Activated gamma-delta T cell treated with Interleukin-2 at 50 U/mL for 16 hours (primary cell): ENCODE measurements around the gene PRDM5.

Experiments
- DNase-seq: peaks from one replicate; pipeline ENCODE4 v3.0.0-alpha.2; 2020

Gene PRDM5

DNA sequence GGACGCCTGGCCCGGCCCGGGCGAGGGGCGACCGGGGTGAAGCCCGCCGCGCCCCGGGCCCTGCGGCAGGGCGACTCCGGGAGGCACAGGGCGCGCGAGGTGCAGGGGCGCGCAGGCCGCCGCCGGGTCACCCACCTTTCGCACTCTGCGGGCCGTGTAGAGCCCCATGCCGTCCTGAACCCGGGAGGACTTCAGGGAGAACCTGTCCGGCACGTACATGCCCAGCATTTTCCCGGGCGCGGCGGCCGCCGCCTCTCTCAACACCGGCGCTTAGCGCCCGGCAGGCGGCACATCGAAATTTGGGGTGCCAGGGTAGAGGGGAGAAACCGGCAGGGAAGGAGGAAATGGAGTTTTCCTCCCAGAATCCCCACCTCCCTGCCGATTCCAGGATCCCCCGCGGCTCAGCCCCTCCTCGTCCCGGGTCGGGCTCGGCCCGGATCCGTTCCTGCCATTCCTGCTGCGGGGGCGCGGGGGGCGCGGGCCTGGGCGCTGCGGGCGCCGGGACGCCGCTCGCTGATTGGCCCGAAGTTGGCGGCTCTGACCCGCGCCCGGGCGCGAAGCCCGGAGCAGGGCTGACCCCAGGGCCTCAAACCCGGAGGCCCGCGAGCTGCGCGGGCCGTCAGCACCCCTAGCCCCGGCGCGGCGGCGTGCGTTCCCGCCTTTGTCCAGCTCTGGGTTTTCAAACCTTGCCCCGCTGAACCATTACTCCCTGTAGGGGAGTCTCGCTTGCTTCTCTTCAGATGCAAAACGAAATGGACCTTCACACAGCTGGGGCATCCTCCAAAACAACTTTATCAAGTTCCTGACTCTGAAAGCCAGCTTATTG is at the start of gene PRDM5:
TSS of gene PRDM5 (minus strand) at position 346 of the 826 bp plus-strand sequence. CDS start at position 228, 118 bp downstream.
- DNase-seq = peak; percentile 5

DNA sequence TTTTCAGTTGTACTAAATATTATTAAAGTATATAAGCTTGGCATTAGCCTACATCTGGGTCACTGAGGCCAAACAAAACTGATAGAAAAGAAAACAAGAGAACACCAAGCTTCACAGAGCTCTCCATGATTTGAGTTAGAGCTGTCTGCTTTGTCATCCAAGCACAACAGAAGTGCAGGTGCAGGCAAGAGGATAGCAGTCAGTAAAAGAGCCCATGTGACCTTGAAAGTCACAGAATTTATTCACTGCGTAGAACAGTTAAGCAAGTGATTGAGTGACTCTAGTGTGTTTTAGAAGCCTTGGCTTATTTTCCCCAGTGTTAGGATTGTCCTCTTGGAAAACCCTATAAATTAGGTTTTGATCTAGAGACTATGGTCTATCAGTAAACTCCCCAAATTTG is 49.4 kb upstream of the PRDM5 start:
- DNase-seq = no peak

DNA sequence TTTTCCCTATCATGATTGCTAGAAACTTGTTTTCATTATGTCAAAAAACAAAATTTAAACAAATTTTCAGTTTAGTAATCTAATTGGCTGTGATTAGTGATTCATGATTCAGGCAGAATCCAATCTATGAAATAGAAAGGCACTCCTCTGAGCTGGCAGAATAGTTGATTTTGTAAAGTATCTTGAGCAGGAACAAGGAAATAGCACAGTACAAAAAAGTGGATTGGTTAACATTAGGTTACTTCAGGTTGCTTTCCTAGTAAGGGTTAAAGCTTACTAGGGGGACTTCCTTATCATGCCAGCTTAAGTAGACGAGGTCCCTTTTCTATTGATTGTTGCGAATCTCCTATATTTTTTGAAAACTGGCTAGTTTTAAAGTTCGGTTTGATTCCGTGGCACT is 43.4 kb upstream of the PRDM5 start:
- DNase-seq = no peak

DNA sequence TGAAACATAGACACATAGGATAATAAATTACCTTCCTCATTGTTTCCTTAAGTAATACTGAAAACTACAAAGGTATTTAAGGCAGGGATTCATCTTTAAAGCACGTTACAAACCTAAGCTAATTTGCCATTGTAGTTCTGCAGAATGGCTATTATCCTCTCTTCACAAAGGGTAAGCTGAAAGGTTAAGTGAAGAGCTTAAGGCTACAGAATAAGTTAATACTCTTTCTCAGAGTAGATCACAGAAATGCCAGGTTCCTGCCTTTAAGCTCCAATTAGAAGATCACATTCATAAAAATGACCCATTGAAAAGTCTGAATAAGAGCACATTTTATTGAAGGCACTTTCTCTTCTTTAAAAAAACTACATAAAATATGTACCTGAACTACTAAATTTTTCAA is 42.1 kb upstream of the PRDM5 start:
- no peak for DNase-seq

DNA sequence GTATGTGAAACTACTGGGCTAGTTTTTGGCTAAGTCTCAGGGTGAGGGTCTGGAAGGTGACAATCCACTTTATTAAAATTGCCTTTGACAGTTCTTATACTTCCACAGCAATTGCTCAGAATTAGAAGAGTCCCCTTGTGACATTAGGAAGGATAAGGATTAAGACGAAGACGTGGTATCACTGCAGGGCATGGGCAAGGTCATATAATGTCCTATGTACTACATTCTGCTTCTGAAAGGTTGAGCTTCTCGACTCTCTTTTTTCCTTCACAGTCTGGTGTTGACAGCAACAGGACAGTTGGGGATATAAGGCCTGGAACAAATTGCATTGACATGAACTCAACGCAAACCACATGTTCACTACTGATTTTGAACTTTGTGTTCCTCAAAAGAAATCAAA is 40.9 kb upstream of the PRDM5 start:
- DNase-seq = no peak

DNA sequence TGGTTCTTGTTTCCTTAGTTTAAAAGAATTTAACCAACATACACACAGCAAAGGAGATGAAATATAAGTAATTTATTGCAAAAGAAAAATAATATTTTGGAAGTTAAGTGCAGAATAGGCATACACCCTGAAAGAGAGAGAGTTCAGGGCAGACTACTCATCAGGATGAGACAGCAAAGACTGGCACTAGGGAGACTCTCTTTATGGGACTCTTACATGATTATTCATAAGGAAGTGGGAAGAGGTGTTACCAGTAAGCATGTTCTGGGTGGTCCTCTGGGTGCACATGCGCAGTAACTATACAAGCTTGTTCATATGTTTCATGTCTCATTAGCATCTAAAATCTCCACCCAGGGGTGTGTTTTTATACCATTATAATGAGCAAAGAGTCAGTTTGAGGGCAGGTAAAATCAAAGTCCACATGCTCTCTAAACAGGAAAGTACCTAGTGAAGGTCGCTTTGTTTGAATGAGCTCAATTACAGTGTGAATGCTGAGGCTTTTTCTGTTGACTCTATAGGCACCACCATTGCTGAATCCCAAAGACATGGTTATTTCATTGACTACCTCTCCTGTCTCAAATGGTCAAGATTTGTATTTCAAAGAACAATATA is 38.2 kb upstream of the PRDM5 start:
- DNase-seq = no peak

DNA sequence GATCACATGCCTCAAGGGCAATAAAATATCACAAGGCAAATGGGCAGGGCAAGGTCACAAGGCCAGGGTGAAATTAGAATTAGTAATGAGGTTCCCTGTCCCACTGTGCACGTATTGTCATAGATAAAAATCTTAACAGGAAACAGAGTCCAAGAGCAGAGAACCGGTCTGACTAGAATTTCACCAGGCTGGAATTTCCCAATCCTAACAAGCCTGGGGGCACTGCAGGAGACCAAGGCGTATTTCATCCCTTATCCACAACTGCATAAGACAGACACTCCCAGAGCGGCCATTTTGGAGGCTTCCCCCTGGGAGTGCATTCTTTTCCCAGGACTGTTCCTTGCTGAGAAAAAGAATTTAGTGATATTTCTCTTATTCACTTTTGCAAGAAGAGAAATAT is 25.9 kb upstream of the PRDM5 start:
- no peak for DNase-seq

DNA sequence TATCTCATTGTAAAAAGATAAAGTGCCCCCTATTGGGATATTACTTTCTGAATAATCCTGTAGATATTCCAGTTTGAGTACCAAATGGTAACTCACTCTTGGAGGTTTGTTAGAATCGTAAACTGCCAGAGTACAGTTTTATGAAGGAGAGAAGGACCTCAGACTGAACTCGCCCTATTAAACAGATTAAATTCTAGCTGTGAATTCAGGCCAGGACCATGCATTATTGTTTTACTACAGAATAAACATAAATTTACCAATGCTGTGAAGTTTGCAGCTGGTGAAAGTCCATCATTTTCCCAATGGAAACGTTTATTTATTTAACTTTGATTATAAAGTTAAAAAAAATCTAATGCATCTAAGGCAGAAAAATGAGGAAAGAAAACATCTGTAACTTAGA is 20.2 kb upstream of the PRDM5 start:
- no peak for DNase-seq

DNA sequence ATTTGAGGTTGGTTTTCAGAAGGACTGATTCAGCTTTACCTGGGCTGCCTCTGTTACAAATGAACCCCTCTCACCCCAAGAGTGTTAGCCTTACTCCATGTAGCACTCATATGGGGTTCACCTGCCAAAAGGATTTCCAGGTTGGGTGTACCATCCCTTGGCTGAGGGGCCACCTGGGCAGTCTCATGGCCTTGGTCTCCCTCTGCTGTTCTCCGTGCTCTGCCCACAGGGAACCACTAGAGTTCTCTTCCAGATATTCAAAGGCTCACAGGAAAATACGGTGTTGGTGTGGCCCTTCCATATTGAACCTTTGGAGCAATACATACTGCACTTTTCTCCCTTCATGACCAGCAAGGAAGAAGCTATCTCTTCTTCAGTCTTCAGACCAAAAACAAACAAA is 18.0 kb upstream of the PRDM5 start:
- DNase-seq = no peak

DNA sequence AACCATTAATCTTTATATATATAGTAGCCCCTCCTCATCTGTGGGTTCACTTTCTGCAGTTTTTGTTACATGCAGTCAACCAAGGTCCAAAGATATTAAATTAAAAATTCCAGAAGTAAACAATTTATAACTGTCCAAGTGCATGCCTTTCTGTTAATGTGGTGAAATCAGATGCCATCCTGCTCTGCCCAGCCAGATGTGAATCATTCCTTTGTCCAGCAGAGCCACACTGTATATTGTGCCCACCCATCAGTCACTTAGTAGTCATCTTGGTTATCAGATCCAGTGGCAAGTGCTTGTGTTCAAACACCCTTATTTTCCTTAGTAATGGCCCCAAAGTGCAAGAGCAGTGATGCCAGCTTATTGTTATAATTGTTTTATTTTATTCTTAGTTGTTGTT is 17.2 kb upstream of the PRDM5 start:
- no peak for DNase-seq

DNA sequence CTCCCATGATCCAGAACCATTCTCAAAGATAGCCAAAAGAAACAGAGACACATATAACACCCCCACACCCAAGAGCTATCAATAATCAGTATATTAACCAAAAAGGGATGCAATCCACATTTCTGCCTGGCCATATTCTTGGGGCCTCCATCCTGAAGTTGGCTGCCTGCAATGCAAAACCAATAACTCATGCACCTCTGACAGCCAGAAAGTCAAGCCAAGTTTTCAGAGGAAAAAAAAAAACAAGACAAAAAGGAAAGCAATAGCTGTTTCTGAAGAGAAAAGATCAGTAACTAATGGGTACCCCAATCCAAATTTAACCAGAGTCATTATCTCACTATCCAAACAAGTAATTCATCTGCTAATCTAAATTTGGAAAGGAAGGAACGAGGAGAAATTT is 7.3 kb upstream of the PRDM5 start:
- DNase-seq = no peak

DNA sequence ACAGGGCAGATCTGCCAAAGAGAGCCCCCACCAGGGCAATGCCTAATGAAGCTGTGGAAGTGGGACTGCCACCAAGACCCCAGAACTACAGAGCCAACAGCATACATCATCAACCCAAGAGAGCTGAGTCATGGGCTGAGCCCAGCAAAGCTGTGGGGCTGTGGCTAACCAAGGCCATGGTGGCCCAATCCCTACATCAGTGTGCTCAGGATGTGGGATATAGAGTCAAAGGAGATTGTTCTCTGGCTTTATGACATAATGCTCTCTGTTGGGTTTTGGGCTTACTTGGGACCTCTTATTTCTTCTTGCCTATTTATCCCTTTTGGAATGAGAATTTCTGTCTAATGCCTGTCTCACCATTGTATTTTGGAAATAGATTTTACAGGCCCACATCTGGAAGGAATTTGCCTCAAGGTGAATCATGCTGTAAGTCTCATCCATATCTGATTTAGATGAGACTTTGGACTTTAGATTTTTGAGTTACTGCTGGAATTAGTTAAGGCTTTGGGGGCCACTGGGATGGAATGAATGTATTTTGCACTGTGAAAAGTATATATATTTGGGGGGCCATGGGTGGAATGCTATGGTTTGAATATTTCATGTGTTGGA is 5.4 kb upstream of the PRDM5 start:
- DNase-seq = no peak

DNA sequence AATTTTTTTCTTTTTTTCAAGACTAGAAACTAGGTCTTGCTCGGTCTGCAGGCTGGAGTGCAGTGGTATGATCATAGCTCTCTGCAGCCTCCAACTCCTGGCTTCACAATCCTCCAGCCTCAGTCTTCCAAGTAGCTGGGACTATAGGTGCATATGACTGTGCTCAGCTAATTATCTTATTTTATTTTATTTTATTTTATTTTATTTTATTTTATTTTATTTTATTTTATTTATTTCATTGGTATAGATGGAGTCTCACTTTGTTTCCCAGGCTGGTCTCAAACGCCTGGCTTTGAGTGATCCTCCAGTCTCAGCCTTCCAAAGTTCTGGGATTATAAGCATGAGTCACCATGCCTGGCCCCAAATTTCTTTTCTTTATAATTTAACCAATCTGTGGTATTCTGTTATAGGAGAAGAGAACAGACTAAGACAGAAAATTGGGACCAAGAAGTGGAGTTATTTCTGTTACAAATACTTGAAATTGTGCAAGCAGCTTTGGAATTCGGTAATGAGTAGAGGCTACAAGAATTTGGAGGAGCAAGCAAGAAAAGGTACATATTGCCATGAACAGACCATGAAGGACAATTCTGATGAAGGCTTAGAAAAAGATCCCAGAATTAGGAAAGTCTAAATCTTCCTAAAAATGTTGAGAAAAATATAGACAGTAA is 4.0 kb upstream of the PRDM5 start:
- DNase-seq = no peak

DNA sequence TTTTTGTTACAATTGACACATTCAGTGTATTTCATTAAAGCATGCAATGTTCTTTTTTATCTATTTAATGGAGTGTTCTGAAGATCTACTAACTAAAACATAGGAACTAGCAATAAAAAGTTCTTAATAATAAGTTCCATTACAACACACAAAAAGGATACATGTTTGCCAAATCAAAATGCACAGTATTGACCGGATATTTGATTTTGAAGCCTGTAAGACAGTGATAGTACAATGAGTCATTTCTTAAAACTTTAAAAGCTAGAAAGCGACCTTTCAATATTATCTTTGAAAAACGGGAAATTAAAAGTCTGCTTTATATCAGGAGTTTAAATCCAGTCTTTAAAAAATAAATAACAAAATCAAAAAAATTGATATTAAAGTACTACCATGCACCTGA is 2.4 kb upstream of the PRDM5 start:
- DNase-seq = no peak

DNA sequence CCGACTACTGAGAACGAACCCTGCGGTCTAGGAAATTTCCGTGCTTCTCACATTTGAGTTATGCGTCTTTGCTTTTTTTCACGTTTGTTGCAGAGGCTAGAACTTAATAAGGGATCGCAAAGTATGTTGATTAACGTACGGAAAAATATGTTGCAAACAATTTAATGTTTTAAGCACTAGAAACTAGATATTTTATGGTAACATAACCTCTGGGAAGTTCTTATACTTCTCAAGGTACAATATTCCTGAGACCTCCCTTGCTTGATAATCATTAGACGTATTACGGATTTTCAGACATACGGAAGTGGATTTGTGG is 639 bp upstream of the PRDM5 start:
- no peak for DNase-seq

DNA sequence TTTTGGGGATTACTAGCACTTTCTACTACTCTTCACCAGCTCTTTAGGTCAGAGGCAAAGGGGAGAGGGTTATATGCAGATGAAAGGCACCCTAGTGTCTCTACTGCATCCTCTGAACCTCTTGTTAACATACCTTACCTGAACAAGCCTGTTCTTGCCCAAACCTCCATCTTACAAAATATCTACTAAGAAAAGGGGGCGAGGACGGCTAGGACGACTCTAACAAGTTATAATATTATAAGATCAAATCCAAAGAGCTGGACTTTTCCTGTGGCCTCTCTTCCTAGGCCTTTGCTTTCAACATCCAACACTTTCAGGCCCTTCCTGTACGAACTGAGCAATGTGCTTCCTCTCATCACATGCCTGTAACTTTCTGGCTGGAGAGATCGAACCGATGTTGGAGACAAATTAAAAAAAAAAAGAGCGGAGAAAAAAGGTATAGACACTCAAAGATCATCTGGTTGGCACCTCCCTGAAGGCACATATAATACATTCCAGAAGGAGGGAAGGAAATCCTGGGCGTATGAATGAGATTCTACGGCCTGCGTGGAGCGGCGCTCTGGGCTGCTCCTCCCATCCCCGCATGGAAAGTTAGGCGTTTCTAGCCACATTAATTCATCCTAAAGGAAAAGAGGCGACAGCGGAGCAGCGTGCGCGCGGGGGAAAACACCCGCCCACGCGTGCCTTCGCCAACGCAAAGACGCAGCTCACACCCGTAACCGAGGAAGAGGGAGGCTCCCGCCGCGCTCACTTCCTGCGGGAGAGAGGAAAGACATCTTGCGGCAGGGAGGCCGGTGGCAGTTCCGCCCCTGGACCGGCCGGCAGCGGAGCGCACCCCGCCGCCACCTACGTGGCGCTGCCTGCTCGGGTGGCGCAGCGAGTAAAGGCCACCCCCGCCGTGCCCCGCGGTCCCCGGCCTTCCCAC is 808 bp downstream of the PRDM5 start:
- DNase-seq = peak; percentile 5

DNA sequence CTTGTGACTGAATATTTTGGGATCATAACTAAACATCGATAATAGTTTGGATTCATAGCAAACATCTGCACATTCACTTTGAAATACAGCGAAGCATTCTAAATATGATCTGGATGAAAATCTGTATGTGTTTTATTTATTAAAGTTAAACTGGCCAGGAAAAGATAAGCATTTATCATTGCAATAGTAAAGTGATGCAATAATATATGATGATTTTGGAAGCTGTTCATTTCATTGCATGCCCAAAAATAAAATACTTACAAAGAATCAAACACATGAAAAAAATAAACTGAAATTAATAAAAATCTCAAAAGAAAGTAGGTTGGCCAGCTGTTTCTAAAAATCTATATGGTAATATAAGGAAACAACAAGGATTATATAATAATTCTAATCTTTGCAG is 1.9 kb downstream of the PRDM5 start:
- DNase-seq = no peak

DNA sequence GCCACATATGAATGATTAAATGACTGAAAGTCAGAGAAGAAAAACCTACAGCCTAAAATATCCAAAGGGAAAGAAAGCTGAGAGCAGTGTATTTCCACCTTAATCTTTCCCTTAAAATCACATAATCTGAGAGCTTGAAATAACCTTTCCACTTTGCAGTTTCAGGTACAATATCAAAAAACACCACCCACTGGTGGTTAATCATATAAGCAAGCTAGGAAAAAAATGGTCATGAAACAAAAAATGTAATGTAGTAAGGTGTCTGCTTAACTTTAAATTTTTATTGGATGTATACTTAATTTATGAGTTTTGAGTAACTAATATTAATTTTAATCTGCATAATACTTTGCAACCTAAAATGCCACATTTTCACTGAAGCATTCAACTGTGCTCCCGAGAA is 3.2 kb downstream of the PRDM5 start:
- no peak for DNase-seq

DNA sequence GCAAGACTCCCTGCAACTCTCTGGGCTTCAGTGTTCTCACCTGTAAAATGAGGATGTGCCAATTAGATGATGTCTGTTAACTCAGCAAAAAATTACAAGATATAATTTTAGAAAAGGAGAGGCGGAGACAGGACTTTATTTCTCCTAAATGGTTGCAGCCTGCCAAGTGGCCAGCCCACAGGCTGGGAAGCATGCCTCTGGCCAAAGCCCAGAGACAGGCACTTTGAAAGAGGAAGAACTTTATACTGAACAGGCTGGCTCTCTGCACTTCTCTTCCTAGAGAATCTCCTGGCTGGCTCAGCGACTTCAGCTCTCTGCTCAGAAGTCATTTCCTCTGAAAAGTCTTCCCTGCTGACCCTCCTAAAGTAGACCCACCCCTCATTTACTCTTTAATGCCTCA is 3.7 kb downstream of the PRDM5 start:
- DNase-seq = no peak

DNA sequence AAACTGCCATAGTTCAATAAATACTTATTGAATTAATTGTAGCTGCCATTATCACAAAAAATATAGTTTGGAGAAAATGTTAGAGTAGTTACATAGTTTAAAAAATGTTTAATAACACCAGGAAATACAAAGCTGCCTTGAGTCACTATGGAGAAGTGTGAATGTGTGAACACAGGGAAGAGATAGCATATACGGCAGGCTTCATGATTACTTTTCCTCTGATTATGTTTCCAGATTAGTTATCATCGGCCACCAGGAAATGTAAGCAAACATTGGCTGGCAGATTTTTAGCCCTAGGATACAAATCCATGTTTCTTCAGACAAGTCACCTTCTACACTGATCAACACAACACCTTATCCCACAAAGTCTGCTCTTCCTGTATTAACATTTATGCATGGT is 4.4 kb downstream of the PRDM5 start:
- no peak for DNase-seq

DNA sequence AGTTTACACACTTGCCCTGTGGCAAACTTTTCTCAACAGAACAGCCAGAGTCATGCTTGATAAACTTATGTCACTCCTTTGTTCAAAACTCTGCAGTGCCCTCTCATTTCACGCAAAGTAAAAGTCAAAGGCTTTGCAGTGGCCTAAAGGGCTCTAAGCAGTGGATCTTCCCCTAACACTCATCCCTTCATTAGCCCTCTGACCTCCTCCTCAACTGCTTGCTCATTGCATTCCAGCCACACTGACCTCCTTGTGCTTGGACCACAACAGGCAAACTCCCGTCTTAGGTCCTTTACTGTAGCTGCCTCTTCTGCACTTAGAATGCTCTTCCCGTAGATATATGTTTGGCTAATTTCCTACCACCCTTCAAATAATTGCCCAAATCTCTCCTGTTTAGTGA is 5.6 kb downstream of the PRDM5 start:
- DNase-seq = no peak

DNA sequence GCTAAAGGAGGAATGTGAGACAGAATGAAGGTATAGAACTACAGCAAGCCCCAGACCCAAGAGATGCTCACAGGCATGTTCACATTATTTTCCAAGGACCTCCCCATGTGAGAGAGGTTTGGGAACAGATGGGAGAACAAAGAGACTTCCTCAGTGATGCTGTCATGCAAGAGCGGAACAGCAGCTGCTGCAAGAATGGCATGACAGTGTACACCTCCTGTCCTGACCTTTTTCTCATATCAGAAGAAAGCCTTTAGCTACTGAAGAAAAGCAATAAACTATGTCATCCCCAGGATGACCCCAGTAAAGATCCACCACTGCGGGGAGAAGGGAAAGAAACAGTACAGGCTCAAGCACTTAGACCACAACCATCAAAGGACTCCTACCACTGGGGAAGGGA is 7.2 kb downstream of the PRDM5 start:
- no peak for DNase-seq

DNA sequence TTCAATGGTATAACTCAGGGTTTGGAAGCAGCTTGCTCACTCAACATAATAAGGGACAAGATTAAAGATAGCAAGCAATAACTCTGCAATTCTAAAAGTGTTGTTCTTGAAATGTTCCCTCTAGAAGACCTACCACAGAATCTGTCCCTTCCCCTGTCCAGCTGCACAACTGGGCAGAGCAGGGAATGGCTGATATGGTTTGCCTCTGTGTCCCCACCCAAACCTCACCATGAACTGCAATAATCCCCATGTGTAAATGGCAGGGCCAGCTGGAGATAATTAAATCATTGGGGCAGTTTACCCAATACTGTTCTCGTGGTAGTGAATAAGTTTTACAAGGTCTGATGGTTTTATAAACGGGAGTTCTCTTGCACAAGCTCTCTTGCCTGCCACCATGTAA is 19.1 kb downstream of the PRDM5 start:
- no peak for DNase-seq
